CD14-positive monocyte (primary cell): Measurements from ENCODE around the gene EDEM1. TPM values are rescaled to one million over a fixed set of nuclear protein-coding genes. Genes with fewer than 3 reads are reported as not detected.

Experiments used
- DNase-seq, 3 donors: peaks; one replicate each; pipeline ENCODE4 v3.0.0-alpha.2; 2011 to 2022
- H2AFZ ChIP-seq: 2 replicates; pipeline ENCODE4 v1.6.0; 2012; ENCODE audit warnings: mild to moderate bottlenecking, low read depth, low read length, inconsistent platforms; ENCODE audit not compliant: insufficient read depth, poor library complexity, severe bottlenecking
- H3K27ac ChIP-seq, 2 donors: 1 replicate in 1 of 2; 2 replicates in 1 of 2; pipeline ENCODE4 v1.5.1; 2012 to 2013; ENCODE audit warnings: low read length in 2 of 2, control low read depth in 1 of 2, inconsistent platforms in 1 of 2, low read depth in 1 of 2, mild to moderate bottlenecking in 1 of 2
- H3K27me3 ChIP-seq, 2 donors: one replicate each; pipeline versions ENCODE4 v1.6.0 to v1.6.1; 2011 to 2013; ENCODE audit warnings: low read length in 2 of 2; ENCODE audit not compliant: control insufficient read depth in 2 of 2, insufficient read depth in 2 of 2
- H3K36me3 ChIP-seq, 2 donors: replicated peaks in 1 of 2; 1 replicate in 1 of 2; 2 replicates in 1 of 2; pipeline versions ENCODE4 v1.5.1 to v1.6.1; 2012 to 2013; ENCODE audit warnings: low read length in 2 of 2, control low read depth in 1 of 2, inconsistent platforms in 1 of 2, mild to moderate bottlenecking in 1 of 2; ENCODE audit not compliant: insufficient read depth in 2 of 2, control insufficient read depth in 1 of 2
- H3K4me1 ChIP-seq, 2 donors: 1 replicate in 1 of 2; 2 replicates in 1 of 2; pipeline versions ENCODE4 v1.5.1 to v1.6.1; 2012 to 2013; ENCODE audit warnings: low read length in 2 of 2, control low read depth in 1 of 2, inconsistent platforms in 1 of 2, mild to moderate bottlenecking in 1 of 2, moderate library complexity in 1 of 2; ENCODE audit not compliant: insufficient read depth in 2 of 2, control insufficient read depth in 1 of 2
- H3K4me2 ChIP-seq: replicated peaks from 2 replicates; pipeline ENCODE3; 2012; ENCODE audit warnings: low read length, moderate library complexity, mild to moderate bottlenecking; ENCODE audit not compliant: poor library complexity, severe bottlenecking; ENCODE audit errors: extremely low read depth
- H3K4me3 ChIP-seq, 3 experiments: fragments of 200-600 bp in 1 of 3; sonication (generic) in 1 of 3; replicated peaks in 1 of 3; 1 replicate in 2 of 3; 2 replicates in 1 of 3; pipeline ENCODE4 v1.5.1; 2011 to 2013; ENCODE audit warnings: low read length in 3 of 3, mild to moderate bottlenecking in 3 of 3, control low read depth in 2 of 3, low read depth in 2 of 3, inconsistent platforms in 1 of 3, moderate library complexity in 1 of 3
- H3K79me2 ChIP-seq: 2 replicates; pipeline ENCODE4 v1.6.0; 2012; ENCODE audit warnings: mild to moderate bottlenecking, control low read depth, inconsistent platforms, low read length, moderate library complexity; ENCODE audit not compliant: insufficient read depth
- H3K9ac ChIP-seq: 2 replicates; pipeline ENCODE4 v1.6.0; 2017; ENCODE audit warnings: low read length, mild to moderate bottlenecking; ENCODE audit not compliant: insufficient read depth, poor library complexity, severe bottlenecking
- H3K9me3 ChIP-seq, 2 donors: replicated peaks in 1 of 2; 1 replicate in 1 of 2; 2 replicates in 1 of 2; pipeline versions ENCODE4 v1.5.1 to v1.6.1; 2012 to 2013; ENCODE audit warnings: low read length in 2 of 2, control low read depth in 1 of 2; ENCODE audit not compliant: control insufficient read depth in 1 of 2, insufficient read depth in 1 of 2
- H4K20me1 ChIP-seq: 2 replicates; pipeline ENCODE4 v1.6.0; 2012; ENCODE audit warnings: mild to moderate bottlenecking, low read length, control low read depth, moderate library complexity; ENCODE audit not compliant: insufficient read depth
- H3K27ac Mint-ChIP-seq, 7 donors: one replicate each; pipeline ENCODE4 v1.8.0; 2020; ENCODE audit warnings: mild to moderate bottlenecking in 7 of 7, mixed read lengths in 7 of 7, moderate library complexity in 6 of 7, inconsistent platforms in 2 of 7
- H3K27me3 Mint-ChIP-seq, 3 donors: one replicate each; pipeline ENCODE4 v1.8.0; 2021 to 2022; ENCODE audit warnings: low read depth in 3 of 3, mild to moderate bottlenecking in 3 of 3, mixed read lengths in 3 of 3, moderate library complexity in 3 of 3, inconsistent platforms in 1 of 3
- H3K36me3 Mint-ChIP-seq, 2 donors: one replicate each; pipeline ENCODE4 v1.8.0; 2020; ENCODE audit warnings: mixed read lengths in 2 of 2, inconsistent platforms in 1 of 2, mild to moderate bottlenecking in 1 of 2
- H3K4me1 Mint-ChIP-seq: one replicate; pipeline ENCODE4 v1.8.0; 2020; ENCODE audit warnings: mild to moderate bottlenecking, mixed read lengths
- H3K4me3 Mint-ChIP-seq, 2 donors: one replicate each; pipeline ENCODE4 v1.8.0; 2020; ENCODE audit warnings: mild to moderate bottlenecking in 2 of 2, mixed read lengths in 2 of 2, moderate library complexity in 1 of 2
- H3K9me3 Mint-ChIP-seq, 7 donors: one replicate each; pipeline ENCODE4 v1.8.0; 2020 to 2022; ENCODE audit warnings: mixed read lengths in 7 of 7, mild to moderate bottlenecking in 6 of 7, moderate library complexity in 6 of 7, inconsistent platforms in 2 of 7
- CTCF ChIP-seq: fragments of 200-600 bp; IDR thresholded peaks from one replicate; pipeline ENCODE4 v1.8.0; 2022; ENCODE audit warnings: antibody characterized with exemption, mild to moderate bottlenecking
- WGBS: methylation state at CpG from one replicate; pipeline ENCODE4 v1.1.5; 2013; ENCODE audit warnings: missing lambda C conversion rate; ENCODE audit not compliant: insufficient coverage; 5-methylcytosine and 5-hydroxymethylcytosine counted together
- intact Hi-C, 2 donors: fragments of 100-400 bp; cut with micrococcal nuclease; formaldehyde crosslinking; loops; one replicate each; pipeline versions ENCODE4 v1.15.0 to v1.15.1; 2023
- polyA plus RNA-seq, 3 donors: library from polyadenylated mRNA; depleted of rRNA in 1 of 3; unstranded in 2 of 3; stranded (reverse) in 1 of 3; fragments of 300-500 nt in 2 of 3; fragments of >200 nt in 1 of 3; fragmentation: Illumina TruSeq in 2 of 3; gene quantifications; 1 replicate in 2 of 3; 2 replicates in 1 of 3; pipeline ENCODE4 v1.2.3, GENCODE V29; 2012 to 2021

Gene EDEM1
- polyA plus RNA-seq, 3 donors, result 17.5 to 31.7 (median 23.7) TPM

GRCh38 chr3:5220193-5220592 is 32.7 kb downstream of the EDEM1 start:
- H3K27me3 Mint-ChIP-seq, result no peaks in the 10 kb centered on the region
- Histone ChIP-seq H3K36me3 (peaks cover 37 to 71% of the 10 kb centered on the region in 2 donors), H3K4me2 (no peak overlapping the region), H3K27ac (peak overlapping the region in 1 of 2 donors; percentile 32), H3K27me3 (no peaks in the 10 kb centered on the region), H4K20me1 (peaks cover 17% of the 10 kb centered on the region), H3K9me3 (no peaks in the 10 kb centered on the region), H2AFZ (no peak overlapping the region), H3K4me1 (no peaks in the 10 kb centered on the region), H3K9ac (no peak overlapping the region), H3K4me3 (no peak overlapping the region), H3K79me2 (no peaks in the 10 kb centered on the region)
- intact Hi-C loops, result no loop called here
- no peaks in the 10 kb centered on the region for H3K4me1 Mint-ChIP-seq
- H3K4me3 Mint-ChIP-seq, result no peak overlapping the region
- WGBS, result 63% methylated on average over 4 of the region's 5 CpGs
- TF ChIP-seq CTCF, result no peak
- no peaks in the 10 kb centered on the region for H3K9me3 Mint-ChIP-seq
- DNase-seq, result no peak
- H3K27ac Mint-ChIP-seq, result peak overlapping the region in 2 of 7 donors; percentile 5 to 49
- peaks cover 40 to 58% of the 10 kb centered on the region in 2 donors for H3K36me3 Mint-ChIP-seq

GRCh38 chr3:5220667-5221431 is 33.3 kb downstream of the EDEM1 start:
- no peak overlapping the region for H3K9ac ChIP-seq
- H3K27ac ChIP-seq, result peak overlapping the region in 1 of 2 donors; percentile 24
- peaks cover 31 to 64% of the 10 kb centered on the region in 2 donors for H3K36me3 ChIP-seq
- H2AFZ ChIP-seq, result no peak overlapping the region
- 94% methylated on average over 5 of the region's 11 CpGs for WGBS
- no peak for DNase-seq
- Mint-ChIP-seq H3K4me3 (no peak overlapping the region), H3K36me3 (peaks cover 34 to 51% of the 10 kb centered on the region in 2 donors), H3K9me3 (no peaks in the 10 kb centered on the region), H3K27ac (peak overlapping the region in 2 of 7 donors; percentile 5 to 49), H3K27me3 (no peaks in the 10 kb centered on the region), H3K4me1 (no peaks in the 10 kb centered on the region)
- no peaks in the 10 kb centered on the region for H3K27me3 ChIP-seq
- no peak overlapping the region for H3K4me2 ChIP-seq
- H3K79me2 ChIP-seq, result no peaks in the 10 kb centered on the region
- peaks cover 17% of the 10 kb centered on the region for H4K20me1 ChIP-seq
- no peaks in the 10 kb centered on the region for H3K9me3 ChIP-seq
- no peak for TF ChIP-seq CTCF
- no peak overlapping the region for H3K4me3 ChIP-seq
- intact Hi-C loops, result no loop called here
- no peaks in the 10 kb centered on the region for H3K4me1 ChIP-seq
